GM18519 (cell line): ENCODE measurements around the gene SPPL2B.

ENCODE experiments used
- ATAC-seq: cut with Tn5 transposase; IDR thresholded peaks from one replicate; pipeline ENCODE4 v1.9.1; 2021; ENCODE audit warnings: mild to moderate bottlenecking, moderate library complexity; ENCODE audit not compliant: unreplicated experiment, low FRiP score

Gene SPPL2B

DNA sequence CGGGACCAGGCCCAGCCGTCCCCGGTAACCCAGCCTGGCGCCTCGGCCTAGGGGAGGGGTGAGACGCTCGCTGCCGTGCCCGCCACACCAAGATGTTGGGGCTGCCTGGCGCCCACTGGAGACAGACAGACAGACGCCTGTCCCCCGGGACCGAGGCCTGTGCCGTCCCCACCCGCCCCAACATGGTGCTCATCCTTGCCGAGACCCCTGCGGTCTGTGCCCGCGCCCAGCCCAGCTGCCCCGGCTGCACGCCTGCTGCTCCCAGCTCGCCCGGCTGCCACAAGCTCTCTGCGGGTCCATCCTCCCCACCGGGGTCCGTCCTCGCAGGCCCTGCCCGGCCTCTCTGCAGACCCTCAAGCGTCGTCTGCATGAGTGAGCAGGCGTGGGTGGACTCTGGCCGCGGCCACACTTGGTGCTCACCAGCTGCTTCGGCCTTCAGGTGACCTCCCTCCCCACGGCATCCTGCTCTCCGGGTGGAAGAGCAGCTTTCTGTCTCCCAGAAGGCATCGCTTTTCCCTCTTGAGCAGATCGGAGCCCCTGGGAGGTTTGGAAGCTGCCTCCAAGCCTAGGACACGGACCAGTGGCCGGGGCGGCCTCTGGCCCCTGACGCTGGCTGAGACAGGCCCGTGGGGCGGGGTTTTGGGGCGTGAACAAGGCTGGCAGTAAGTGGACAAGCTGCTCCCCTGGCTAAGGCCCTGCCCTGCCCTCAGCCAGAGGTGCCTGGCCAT is 24.8 kb downstream of the SPPL2B start:
- ATAC-seq: no peak

DNA sequence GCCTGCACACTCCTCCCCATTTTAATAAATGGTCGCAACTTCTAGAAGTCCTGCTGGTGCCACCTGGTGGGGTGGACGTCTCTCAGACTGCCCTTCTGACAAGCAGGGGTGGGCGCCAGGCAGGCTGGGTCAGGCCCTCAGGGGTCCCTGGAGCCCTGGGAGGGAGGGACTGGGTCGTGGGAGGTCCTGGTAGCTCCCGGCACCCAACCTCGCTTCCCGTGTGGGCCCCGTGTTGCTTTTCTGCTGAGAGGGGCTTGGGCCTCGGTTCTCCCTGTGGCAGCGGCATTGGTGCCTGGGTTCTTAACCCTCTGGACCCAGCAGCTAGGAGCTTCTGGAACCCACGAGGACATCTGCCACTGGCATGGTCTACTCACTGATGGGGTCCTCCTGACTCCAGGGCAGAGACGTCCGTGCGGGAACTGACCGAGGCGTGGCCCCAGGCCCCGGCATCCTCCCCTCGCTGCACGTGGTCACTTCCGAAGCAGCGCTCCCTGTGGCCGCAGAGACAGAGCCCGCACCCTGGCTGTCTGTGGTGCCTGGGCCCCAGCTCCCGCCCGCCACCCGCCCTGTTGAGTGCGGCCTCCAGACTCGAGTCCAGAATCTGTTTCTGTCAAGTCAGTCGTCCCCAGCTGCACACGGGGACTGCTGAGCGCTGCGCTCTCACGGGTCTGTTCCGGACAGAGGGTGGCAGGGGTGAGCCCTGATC is 25.6 kb downstream of the SPPL2B start:
- no peak for ATAC-seq

DNA sequence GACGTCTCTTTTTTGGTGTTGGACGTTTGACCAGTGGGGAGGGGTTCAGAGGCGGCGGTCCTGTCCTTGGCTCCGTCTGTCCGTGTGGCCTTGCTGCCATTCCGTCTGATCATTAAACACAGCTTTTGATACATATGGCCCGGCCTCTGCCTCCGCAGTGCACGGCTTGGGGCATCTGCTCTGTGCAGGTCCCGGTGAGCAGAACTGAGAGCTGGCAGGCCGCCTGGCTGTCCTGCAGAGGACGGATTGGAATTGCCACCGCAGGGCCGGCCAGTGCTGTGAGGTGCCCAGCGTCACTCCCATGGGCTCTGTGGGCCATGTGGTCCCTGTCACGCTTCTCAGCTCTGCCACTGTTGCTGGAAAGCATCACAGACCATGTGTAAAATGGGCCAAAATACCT is 26.2 kb downstream of the SPPL2B start:
- no peak for ATAC-seq

DNA sequence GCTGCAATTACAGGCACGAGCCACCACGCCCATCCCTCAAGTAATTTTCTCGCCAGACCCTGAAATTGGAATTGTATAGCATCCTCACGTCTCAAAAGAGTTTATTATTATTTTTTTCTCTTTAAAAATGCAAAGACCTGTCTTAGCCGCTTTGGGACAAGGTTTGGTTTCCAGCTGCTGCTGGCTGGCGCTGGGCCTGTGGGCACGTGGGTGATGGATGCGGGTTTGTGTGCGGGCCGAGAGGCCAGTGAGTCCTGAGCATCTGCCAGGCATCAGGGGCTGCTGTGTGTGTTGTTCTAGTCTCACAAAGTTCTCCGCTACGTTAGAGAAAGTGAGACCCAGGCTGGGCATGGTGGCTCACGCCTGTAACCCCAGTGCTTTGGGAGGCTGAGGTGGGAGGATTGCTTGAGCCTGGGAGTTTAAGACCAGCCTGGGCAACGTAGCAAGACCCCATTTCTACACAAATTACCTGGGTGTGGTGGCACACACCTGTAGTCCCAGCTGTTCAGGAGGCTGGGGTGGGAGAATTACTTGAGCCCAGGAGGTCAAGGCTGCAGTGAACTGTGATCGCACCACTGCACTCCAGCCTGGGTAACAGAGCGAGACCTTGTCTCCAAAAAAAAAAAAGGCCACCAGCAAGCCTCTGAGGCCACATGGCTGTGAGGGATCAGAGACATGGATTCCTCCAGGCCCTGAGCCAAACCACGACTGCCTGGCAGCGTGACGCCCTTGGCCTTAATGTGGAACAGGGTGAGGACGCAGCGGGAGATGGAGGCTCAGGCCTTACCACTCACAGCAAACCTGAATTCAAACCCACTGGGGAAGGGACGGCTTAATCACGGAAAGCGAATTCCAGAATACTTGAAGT is 26.9 kb downstream of the SPPL2B start:
- ATAC-seq: no peak

DNA sequence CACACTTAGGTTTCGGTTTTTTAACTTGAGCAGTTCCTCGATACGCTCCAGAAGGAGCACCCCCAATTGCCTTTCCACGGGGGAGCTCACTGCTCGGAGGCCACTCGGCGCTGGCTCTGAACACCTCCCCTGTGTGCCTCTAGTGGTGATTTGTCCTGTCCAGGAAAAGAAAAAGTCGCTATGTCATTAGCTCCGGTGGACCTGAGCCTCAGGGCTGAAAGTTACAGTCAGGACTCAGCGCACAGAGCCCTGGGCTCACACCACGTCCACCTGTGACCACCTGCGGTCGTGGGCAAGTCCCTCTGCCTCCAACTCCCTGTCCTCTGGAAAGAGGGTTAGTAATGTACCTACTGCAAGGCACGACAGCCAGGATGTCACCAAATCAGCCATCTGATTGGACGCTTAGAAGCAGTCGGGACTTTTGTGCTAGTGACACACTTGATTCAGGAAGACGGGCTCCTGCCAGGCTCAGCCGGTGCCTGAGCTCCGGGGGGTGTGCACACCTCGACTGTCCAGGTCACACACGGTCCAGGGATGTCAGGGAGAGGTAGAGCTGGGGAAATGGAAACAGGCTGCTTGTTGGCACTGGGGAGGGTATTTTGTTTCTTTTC is 27.7 kb downstream of the SPPL2B start:
- ATAC-seq: no peak

DNA sequence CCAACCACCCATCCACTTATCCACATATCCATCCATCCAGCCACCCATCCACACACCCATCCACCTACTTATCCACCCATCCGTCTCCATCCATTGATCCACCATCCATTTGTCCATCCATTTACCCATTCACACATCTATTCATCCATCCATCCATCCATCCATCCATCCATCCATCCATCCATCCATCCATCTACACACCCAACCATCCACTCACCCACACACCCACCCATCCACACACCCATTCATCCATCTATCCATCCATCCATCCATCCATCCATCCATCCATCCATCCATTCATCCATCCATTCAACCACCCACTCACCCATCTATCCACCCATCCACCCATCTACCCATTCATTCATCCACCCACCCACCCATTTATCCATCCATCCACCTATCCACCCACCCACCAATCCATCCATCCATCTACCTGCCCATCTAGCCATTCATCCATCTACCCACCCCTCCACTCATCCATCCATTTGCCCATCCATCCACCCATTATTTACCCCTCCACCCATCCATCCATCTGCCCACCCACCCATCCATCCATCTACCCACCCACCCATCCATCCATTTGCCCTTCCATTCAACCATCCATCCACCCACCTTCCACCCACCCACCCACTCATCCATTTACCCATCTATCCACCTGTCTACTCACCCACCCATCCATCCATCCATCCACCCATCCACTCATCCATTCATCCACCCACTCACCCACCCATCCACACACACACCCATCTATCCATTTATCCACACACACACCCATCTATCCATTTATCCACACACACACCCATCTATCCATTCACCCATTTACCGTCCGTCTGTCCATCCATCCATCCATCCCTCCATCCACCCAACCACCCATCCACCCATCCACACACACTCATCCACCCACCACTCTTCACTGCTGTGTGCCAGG is 29.1 kb downstream of the SPPL2B start:
- ATAC-seq: no peak

DNA sequence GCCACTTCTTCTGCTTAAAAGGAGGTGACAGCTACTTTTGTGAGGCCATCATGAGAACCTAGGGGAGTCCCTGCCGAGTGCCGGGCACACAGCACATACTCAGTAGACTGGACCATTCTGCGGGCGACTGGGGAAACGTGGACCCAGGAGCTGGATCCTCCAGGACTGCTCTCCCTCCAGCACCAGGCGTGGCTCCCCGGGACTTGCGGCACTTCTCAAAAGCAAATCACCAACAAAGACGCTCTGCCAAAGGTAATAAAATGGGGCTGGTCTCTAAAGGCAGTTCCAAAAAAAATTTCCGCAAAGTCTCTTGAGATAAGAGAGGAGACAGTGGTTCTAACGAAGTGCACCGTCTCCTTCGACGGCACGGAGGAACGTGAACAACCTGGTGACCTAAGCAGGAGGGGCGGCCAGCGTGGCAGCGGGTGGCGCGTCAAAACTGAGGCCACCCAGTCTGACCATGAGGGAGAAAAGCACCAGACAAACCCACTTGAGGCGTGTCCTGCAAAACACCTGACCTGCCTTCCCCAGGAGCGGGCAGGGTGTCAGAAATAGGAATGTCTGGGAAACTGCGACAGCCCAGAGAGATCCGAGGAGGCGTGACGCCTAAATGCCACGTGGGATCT is 30.2 kb downstream of the SPPL2B start:
- no peak for ATAC-seq

DNA sequence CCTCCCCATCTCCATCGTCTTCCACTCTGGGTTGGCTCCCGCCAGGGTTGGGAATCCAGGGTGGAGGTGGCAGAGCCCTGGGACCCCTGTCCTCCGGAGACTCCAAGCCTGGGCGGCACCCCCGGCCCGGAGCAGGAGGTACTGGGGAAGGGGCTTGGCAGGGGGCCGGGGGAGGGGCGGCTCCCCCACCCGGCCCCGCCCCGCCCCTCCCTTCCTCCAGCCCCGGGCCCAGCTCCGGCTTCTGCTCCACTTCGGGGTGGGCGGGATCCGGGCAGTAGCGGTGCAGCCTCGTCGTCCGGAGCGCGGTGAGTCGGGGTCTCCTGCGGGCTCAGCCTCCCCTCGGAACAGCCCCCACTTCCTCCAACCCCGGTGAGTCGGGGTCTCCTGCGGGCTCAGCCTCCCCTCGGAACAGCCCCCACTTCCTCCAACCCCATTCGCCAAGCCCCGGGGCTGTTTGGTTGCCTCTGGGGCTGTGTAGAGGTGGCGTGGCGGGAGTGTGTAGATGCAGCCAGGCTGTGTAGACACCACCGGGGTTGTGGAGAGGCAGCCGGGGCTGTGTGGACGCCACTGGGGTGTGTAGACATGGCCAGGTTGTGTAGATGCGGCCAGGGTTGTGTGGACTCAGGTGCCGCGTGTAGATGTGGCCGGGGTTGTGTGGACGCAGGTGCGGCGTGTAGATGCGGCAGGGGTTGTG is 31.7 kb downstream of the SPPL2B start, which contains the start of gene TMPRSS9:
Gene TMPRSS9, plus strand, starts transcription at position 274 of the 694 bp plus-strand sequence. CDS start 29,521 bp downstream, outside the sequence.
- ATAC-seq: no peak

DNA sequence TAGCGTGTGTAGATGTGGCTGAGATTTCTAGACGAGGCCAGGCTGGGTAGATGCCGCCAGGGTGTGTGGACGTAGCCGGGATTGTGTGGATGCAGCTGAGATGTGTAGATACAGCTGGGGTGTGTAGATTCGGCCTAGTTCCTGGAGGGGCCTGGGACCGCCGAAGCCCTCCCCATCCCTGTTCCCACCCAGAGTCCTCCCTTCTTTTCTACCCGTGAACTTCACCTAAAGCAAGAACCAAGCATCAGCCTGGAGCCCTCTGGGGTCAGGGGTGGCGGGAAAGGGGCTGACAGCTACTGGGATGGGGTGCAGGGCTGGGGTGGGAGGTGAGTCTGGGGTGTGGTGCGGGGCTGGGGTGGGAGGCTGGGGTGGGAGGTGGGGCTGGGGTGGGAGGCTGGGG is 32.3 kb downstream of the SPPL2B start:
- ATAC-seq: no peak

DNA sequence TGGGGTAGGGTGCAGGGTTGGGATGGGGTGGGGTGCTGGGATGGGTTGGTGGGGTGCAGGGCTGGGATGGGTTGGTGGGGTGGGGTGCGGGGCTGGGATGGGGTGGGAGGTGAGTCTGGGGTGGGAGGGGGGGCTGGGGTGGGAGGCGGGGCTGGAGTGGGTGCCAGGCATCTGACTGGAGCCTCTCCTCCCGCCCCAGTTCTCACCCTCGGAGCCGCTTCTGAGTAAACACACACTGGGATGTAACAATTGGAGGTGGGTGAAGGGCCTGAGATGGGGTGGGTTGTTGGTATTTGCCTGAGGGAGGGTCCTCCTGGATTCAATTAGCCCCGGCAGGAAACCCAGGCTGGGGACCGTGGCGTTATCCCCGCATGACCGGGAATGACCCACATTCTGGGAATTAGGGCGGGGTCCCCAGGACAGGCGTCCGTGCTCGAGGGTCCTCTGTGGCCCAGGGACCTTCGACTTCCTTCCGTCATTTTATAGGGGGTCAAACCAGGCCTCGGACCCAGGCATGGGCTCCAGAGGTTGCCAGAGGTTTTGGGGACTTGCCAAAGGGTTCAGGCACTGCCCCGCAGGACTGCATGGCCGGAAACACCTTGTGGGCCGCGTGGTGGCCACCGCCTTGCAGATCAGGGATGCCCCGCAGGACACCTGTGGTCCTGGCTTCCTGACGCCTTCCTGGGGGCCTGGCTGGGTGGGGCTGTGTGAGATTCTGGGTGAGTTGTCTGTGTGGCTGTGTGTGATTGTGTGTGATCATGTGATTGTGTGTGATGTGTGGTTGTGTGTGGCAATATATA is 33.0 kb downstream of the SPPL2B start:
- no peak for ATAC-seq

DNA sequence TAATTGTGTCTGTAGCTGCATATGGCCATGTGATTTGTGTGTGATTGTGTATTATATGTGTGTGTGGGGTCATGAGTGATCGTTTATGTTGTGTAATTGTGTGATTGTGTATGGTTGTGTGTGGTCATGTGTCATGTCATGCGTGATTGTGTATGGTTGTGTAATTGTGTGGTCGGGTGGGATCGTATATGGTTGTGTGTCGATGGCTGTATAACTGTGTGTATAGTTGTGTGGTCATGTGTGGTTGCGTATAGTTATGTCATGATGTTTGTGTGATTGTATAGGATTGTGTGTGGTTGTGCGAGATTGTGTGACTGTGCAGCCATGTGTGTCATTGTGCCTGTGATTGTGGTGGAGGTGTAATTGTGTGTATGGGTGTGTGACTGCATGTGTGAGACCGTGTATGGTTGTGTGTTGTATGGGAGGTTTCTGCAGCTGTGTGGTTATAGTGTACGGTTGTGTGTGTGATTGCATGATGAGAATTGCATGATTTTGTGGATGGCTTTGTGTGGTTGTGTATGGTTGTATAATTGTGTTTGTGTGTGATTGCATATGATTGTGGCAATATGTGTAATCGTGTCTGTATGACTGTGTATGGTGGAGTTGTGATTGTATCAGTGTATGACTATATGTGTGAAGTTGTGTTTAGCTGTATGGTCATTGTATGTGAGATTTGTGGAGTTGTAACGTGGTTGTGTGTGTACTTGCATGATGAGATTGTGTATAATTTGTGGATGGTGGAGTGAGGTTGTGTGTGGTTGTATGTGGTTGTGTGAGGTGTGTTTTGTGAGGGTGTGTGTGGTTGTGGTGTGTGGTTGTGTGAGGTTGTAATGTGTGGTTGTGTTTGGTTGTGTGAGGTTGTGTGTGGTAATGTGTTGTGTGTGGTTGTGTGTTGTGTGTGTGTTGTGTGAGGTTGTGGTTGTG is 33.8 kb downstream of the SPPL2B start:
- ATAC-seq: no peak

DNA sequence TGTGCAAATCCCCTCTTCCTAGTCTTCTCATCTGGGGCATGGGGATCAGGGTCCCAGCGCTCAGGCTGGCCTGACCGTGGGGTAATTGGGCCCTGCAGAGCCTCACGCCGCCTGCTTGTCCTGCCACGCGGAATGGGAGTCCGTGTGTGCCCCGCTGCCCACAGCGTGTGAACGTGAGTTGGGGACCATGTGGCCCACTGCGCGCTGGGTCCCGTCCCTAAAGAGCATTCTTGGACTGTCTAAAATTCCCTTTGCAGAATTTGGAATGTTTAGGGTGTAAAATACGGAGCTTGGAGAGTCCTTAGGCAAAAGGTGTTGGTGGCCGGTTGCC is 34.5 kb downstream of the SPPL2B start:
- no peak for ATAC-seq

DNA sequence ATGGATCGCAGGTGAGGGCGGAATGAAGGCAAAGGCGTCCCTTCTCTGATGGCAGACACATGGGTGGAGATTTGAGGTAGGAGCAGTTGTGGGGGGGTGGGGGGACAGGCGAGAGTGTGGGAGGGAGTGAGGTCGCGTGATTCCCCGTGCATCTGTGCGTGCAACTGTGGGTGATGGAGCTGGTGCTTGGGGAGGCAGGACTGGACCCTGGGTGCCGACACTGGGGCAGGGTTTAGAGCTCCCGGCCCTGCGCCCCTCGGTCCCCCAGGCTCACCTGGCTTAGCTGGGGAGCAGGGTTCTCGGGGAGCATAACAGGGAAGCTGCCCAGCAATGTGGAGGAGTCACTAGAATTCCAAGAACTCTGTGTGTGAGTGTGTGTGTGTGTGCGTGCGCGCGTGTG is 34.9 kb downstream of the SPPL2B start:
- no peak for ATAC-seq

DNA sequence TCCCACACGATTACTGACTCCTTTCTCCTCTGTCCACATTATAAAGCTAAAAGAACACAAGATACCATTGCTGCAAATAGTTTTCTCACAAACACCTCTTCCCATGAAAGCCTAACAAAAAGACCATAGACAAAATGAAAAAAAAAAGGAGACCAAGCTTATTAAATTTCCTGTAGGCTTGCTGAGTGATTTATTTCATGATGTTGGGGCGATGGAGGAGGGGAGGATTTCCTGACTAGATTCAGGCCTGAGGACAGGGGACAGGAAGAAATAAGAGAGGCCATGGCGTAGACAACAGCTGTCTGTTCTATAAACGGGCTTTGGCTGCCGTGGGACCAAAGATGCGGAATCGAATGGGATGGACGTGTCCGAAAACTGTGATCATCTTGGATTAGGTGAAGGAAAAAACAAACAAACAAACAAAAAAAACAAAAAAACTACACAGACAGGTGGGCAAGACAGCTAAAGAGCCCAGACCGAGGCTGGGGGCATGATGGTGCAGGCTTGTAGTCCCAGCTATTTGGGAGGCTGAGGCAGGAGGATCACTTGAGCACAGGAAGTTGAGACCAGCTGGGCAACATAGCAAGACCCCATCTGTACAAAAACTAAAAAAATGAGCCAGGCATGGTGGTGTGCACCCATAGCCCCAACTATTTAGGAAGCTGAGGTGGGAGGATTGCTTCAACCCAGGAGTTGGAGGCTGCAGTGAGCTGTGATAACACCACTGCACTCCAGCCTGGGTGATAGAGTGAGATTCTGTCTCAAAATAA is 36.9 kb downstream of the SPPL2B start:
- no peak for ATAC-seq

DNA sequence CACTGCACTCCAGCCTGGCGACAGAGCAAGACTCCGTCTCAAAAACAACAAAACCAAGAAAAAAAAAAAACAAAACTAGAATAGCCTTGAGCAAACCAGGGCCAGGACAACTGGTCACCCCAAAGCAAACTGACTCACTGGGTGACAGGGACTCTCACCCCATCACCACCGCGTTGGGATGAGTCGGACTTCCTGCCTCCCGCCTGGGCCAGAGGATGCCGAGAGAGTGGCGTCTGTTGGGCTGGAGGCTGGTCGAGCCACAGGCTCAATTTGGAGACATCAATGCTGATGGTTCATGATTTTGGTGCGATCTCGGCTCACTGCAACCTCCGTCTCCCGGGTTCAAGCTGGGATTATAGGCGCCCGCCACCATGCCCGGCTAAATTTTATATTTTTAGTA is 43.2 kb downstream of the SPPL2B start:
- ATAC-seq: no peak

DNA sequence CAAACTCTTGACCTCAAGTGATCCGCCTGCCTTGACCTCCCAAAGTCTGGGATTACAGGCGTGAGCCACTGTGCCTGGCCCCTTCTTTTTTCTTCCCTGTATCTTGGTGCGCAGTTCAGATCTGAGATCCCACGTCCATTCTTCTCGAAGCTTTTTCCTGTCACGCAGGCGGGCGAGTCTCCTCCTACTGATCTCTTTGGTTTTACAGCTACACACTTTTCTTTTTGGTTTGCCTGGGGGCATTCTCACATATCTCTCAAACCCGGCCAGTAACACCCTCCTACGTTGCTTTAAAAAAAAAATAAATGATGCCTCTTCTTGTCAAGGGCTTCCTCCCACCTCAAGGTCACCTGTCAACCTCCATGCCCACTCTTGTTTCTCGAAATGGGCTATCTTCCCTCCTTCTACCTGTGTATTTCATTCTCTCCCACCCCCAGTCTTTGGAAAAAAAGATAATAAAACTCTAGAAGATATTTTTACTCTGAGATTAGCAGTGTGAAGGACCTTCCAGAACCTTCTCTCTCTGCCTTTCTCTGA is 43.7 kb downstream of the SPPL2B start:
- no peak for ATAC-seq
